CD14-positive monocyte (primary cell): ENCODE measurements around the gene DZIP1L. TPM values are rescaled to one million over a fixed set of nuclear protein-coding genes. Genes with fewer than 3 reads are reported as not detected.

Experiments
- DNase-seq, 3 donors: peaks; one replicate each; pipeline ENCODE4 v3.0.0-alpha.2; 2011 to 2022
- H2AFZ ChIP-seq: 2 replicates; pipeline ENCODE4 v1.6.0; 2012; ENCODE audit warnings: mild to moderate bottlenecking, low read depth, low read length, inconsistent platforms; ENCODE audit not compliant: insufficient read depth, poor library complexity, severe bottlenecking
- H3K27ac ChIP-seq, 2 donors: 1 replicate in 1 of 2; 2 replicates in 1 of 2; pipeline ENCODE4 v1.5.1; 2012 to 2013; ENCODE audit warnings: low read length in 2 of 2, control low read depth in 1 of 2, inconsistent platforms in 1 of 2, low read depth in 1 of 2, mild to moderate bottlenecking in 1 of 2
- H3K27me3 ChIP-seq, 2 donors: one replicate each; pipeline versions ENCODE4 v1.6.0 to v1.6.1; 2011 to 2013; ENCODE audit warnings: low read length in 2 of 2; ENCODE audit not compliant: control insufficient read depth in 2 of 2, insufficient read depth in 2 of 2
- H3K36me3 ChIP-seq, 2 donors: replicated peaks in 1 of 2; 1 replicate in 1 of 2; 2 replicates in 1 of 2; pipeline versions ENCODE4 v1.5.1 to v1.6.1; 2012 to 2013; ENCODE audit warnings: low read length in 2 of 2, control low read depth in 1 of 2, inconsistent platforms in 1 of 2, mild to moderate bottlenecking in 1 of 2; ENCODE audit not compliant: insufficient read depth in 2 of 2, control insufficient read depth in 1 of 2
- H3K4me1 ChIP-seq, 2 donors: 1 replicate in 1 of 2; 2 replicates in 1 of 2; pipeline versions ENCODE4 v1.5.1 to v1.6.1; 2012 to 2013; ENCODE audit warnings: low read length in 2 of 2, control low read depth in 1 of 2, inconsistent platforms in 1 of 2, mild to moderate bottlenecking in 1 of 2, moderate library complexity in 1 of 2; ENCODE audit not compliant: insufficient read depth in 2 of 2, control insufficient read depth in 1 of 2
- H3K4me2 ChIP-seq: replicated peaks from 2 replicates; pipeline ENCODE3; 2012; ENCODE audit warnings: low read length, moderate library complexity, mild to moderate bottlenecking; ENCODE audit not compliant: poor library complexity, severe bottlenecking; ENCODE audit errors: extremely low read depth
- H3K4me3 ChIP-seq, 3 experiments: fragments of 200-600 bp in 1 of 3; sonication (generic) in 1 of 3; replicated peaks in 1 of 3; 1 replicate in 2 of 3; 2 replicates in 1 of 3; pipeline ENCODE4 v1.5.1; 2011 to 2013; ENCODE audit warnings: low read length in 3 of 3, mild to moderate bottlenecking in 3 of 3, control low read depth in 2 of 3, low read depth in 2 of 3, inconsistent platforms in 1 of 3, moderate library complexity in 1 of 3
- H3K79me2 ChIP-seq: 2 replicates; pipeline ENCODE4 v1.6.0; 2012; ENCODE audit warnings: mild to moderate bottlenecking, control low read depth, inconsistent platforms, low read length, moderate library complexity; ENCODE audit not compliant: insufficient read depth
- H3K9ac ChIP-seq: 2 replicates; pipeline ENCODE4 v1.6.0; 2017; ENCODE audit warnings: low read length, mild to moderate bottlenecking; ENCODE audit not compliant: insufficient read depth, poor library complexity, severe bottlenecking
- H3K9me3 ChIP-seq, 2 donors: replicated peaks in 1 of 2; 1 replicate in 1 of 2; 2 replicates in 1 of 2; pipeline versions ENCODE4 v1.5.1 to v1.6.1; 2012 to 2013; ENCODE audit warnings: low read length in 2 of 2, control low read depth in 1 of 2; ENCODE audit not compliant: control insufficient read depth in 1 of 2, insufficient read depth in 1 of 2
- H4K20me1 ChIP-seq: 2 replicates; pipeline ENCODE4 v1.6.0; 2012; ENCODE audit warnings: mild to moderate bottlenecking, low read length, control low read depth, moderate library complexity; ENCODE audit not compliant: insufficient read depth
- H3K27ac Mint-ChIP-seq, 7 donors: one replicate each; pipeline ENCODE4 v1.8.0; 2020; ENCODE audit warnings: mild to moderate bottlenecking in 7 of 7, mixed read lengths in 7 of 7, moderate library complexity in 6 of 7, inconsistent platforms in 2 of 7
- H3K27me3 Mint-ChIP-seq, 3 donors: one replicate each; pipeline ENCODE4 v1.8.0; 2021 to 2022; ENCODE audit warnings: low read depth in 3 of 3, mild to moderate bottlenecking in 3 of 3, mixed read lengths in 3 of 3, moderate library complexity in 3 of 3, inconsistent platforms in 1 of 3
- H3K36me3 Mint-ChIP-seq, 2 donors: one replicate each; pipeline ENCODE4 v1.8.0; 2020; ENCODE audit warnings: mixed read lengths in 2 of 2, inconsistent platforms in 1 of 2, mild to moderate bottlenecking in 1 of 2
- H3K4me1 Mint-ChIP-seq: one replicate; pipeline ENCODE4 v1.8.0; 2020; ENCODE audit warnings: mild to moderate bottlenecking, mixed read lengths
- H3K4me3 Mint-ChIP-seq, 2 donors: one replicate each; pipeline ENCODE4 v1.8.0; 2020; ENCODE audit warnings: mild to moderate bottlenecking in 2 of 2, mixed read lengths in 2 of 2, moderate library complexity in 1 of 2
- H3K9me3 Mint-ChIP-seq, 7 donors: one replicate each; pipeline ENCODE4 v1.8.0; 2020 to 2022; ENCODE audit warnings: mixed read lengths in 7 of 7, mild to moderate bottlenecking in 6 of 7, moderate library complexity in 6 of 7, inconsistent platforms in 2 of 7
- WGBS: methylation state at CpG from one replicate; pipeline ENCODE4 v1.1.5; 2013; ENCODE audit warnings: missing lambda C conversion rate; ENCODE audit not compliant: insufficient coverage; 5-methylcytosine and 5-hydroxymethylcytosine counted together
- intact Hi-C, 2 donors: fragments of 100-400 bp; cut with micrococcal nuclease; formaldehyde crosslinking; loops; one replicate each; pipeline versions ENCODE4 v1.15.0 to v1.15.1; 2023
- polyA plus RNA-seq, 3 donors: library from polyadenylated mRNA; depleted of rRNA in 1 of 3; unstranded in 2 of 3; stranded (reverse) in 1 of 3; fragments of 300-500 nt in 2 of 3; fragments of >200 nt in 1 of 3; fragmentation: Illumina TruSeq in 2 of 3; gene quantifications; 1 replicate in 2 of 3; 2 replicates in 1 of 3; pipeline ENCODE4 v1.2.3, GENCODE V29; 2012 to 2021
- TF ChIP-seq, protein P1 (sequence below): fragments of 200-600 bp; IDR thresholded peaks from one replicate; pipeline ENCODE4 v1.8.0; 2022; ENCODE audit warnings: antibody characterized with exemption, mild to moderate bottlenecking

The DZIP1L gene
- polyA plus RNA-seq, 3 donors, result 0.50 to 1.8 (median 0.52) TPM

DNA sequence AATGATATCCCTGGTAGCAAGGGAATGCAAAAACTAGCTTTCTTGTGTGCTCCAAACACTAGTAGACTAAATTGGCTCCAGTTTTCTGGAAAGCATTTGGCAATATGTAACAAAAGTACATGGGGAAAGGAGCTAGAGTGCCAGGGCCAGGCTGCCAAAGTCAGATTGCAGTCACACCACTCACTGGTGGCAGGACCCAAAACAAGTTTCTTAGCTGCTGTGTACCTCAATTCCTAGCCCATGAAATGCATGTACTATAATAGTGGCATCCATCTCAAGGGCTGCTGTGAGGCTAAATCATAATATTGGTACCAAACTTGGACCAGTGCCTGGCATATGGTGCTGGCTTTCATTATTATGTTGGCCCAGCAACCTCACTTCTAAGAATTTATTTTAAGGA is 56.1 kb downstream of the DZIP1L start:
- Histone ChIP-seq H3K27me3 (no peaks in the 10 kb centered on the region), H3K9ac (no peak overlapping the region), H3K9me3 (no peaks in the 10 kb centered on the region), H4K20me1 (no peaks in the 10 kb centered on the region), H3K36me3 (peaks cover 0 to 16% of the 10 kb centered on the region in 2 donors), H3K4me2 (no peak overlapping the region), H3K79me2 (no peaks in the 10 kb centered on the region), H3K27ac (no peak overlapping the region), H3K4me1 (no peaks in the 10 kb centered on the region), H3K4me3 (no peak overlapping the region), H2AFZ (no peak overlapping the region)
- H3K4me1 Mint-ChIP-seq, result peaks cover 10% of the 10 kb centered on the region
- no peak for DNase-seq
- TF ChIP-seq, protein P1, sequence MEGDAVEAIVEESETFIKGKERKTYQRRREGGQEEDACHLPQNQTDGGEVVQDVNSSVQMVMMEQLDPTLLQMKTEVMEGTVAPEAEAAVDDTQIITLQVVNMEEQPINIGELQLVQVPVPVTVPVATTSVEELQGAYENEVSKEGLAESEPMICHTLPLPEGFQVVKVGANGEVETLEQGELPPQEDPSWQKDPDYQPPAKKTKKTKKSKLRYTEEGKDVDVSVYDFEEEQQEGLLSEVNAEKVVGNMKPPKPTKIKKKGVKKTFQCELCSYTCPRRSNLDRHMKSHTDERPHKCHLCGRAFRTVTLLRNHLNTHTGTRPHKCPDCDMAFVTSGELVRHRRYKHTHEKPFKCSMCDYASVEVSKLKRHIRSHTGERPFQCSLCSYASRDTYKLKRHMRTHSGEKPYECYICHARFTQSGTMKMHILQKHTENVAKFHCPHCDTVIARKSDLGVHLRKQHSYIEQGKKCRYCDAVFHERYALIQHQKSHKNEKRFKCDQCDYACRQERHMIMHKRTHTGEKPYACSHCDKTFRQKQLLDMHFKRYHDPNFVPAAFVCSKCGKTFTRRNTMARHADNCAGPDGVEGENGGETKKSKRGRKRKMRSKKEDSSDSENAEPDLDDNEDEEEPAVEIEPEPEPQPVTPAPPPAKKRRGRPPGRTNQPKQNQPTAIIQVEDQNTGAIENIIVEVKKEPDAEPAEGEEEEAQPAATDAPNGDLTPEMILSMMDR, result no peak
- intact Hi-C loops, result no loop called here
- H3K4me3 Mint-ChIP-seq, result no peak overlapping the region
- H3K27me3 Mint-ChIP-seq, result peaks cover 0 to 2% (median 0%) of the 10 kb centered on the region in 3 donors
- no peaks in the 10 kb centered on the region for H3K9me3 Mint-ChIP-seq
- H3K36me3 Mint-ChIP-seq, result peaks cover 7 to 14% of the 10 kb centered on the region in 2 donors
- H3K27ac Mint-ChIP-seq, result no peak overlapping the region

DNA sequence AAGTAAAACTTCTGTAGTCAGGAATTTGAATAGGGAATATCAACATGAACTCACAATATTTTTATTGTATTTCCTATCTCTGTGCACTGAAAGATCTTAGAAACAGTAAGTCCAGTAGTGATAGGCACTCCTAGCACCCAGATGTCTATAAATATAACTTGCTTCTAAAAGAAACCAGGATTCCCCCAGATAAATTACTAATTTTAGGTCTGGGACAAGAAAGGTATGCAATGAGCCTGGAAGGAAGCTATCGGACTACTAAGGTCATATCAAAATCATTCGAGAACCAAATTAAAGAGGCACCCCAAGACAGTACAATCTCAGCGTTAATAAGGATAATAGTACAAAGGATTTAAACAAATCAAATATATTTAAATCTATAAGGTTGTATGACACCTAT is 58.0 kb downstream of the DZIP1L start:
- no peak overlapping the region for H3K27ac ChIP-seq
- Mint-ChIP-seq H3K27me3 (peaks cover 0 to 2% (median 0%) of the 10 kb centered on the region in 3 donors), H3K27ac (no peak overlapping the region), H3K4me1 (peaks cover 10% of the 10 kb centered on the region), H3K9me3 (no peaks in the 10 kb centered on the region), H3K4me3 (no peak overlapping the region), H3K36me3 (peaks cover 2 to 4% of the 10 kb centered on the region in 2 donors)
- no peak overlapping the region for H3K9ac ChIP-seq
- no peak overlapping the region for H3K4me2 ChIP-seq
- H3K79me2 ChIP-seq, result no peaks in the 10 kb centered on the region
- H3K27me3 ChIP-seq, result no peaks in the 10 kb centered on the region
- WGBS, result no CpG with 5 or more reads among the region's 3 CpGs
- DNase-seq, result no peak
- H2AFZ ChIP-seq, result no peak overlapping the region
- H4K20me1 ChIP-seq, result no peaks in the 10 kb centered on the region
- H3K9me3 ChIP-seq, result no peaks in the 10 kb centered on the region
- intact Hi-C loops, result no loop called here
- no peak overlapping the region for H3K4me3 ChIP-seq
- TF ChIP-seq, protein P1, result no peak
- H3K4me1 ChIP-seq, result no peaks in the 10 kb centered on the region
- H3K36me3 ChIP-seq, result peaks cover 0 to under 1% of the 10 kb centered on the region in 2 donors
